Gastroesophageal sphincter (tissue), 3 donors: ENCODE measurements around the gene PRDM16.

Experiments
- POLR2AphosphoS5 ChIP-seq: sonication (generic); formaldehyde crosslinking; IDR thresholded peaks from one replicate; pipeline ENCODE4 v1.6.1; 2017; ENCODE audit warnings: antibody characterized with exemption
- TF ChIP-seq, protein P1 (sequence below), 4 experiments: fragments of 200-600 bp in 2 of 4; fragments of 450-650 bp in 2 of 4; sonication (generic) in 1 of 4; IDR thresholded peaks; one replicate each; pipeline ENCODE4 v1.5.1; 2017 to 2019; ENCODE audit warnings: antibody characterized with exemption in 4 of 4, mild to moderate bottlenecking in 2 of 4, moderate library complexity in 2 of 4

DNA sequence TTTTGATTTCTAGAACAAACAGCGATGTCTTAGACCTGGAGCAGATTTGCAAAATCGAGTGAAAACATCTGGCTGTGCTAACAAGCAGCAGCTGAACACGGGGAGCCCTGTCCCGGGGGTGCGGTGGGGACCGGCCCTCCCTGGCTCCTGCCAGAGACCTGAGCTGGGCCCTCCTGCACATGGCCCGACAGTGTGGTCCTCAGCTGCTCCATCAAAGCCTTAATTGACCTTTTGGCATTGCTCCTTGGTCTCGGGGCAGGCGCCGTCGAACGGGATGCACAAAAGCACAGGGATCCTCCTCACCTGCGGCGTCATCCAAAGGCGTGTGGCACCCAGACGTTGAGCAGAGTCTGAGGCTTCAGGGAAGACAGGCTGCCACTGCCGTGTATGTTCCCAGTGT is 73.2 kb downstream of the PRDM16 start:
- TF ChIP-seq POLR2AphosphoS5 = no peak
- TF ChIP-seq, protein P1, sequence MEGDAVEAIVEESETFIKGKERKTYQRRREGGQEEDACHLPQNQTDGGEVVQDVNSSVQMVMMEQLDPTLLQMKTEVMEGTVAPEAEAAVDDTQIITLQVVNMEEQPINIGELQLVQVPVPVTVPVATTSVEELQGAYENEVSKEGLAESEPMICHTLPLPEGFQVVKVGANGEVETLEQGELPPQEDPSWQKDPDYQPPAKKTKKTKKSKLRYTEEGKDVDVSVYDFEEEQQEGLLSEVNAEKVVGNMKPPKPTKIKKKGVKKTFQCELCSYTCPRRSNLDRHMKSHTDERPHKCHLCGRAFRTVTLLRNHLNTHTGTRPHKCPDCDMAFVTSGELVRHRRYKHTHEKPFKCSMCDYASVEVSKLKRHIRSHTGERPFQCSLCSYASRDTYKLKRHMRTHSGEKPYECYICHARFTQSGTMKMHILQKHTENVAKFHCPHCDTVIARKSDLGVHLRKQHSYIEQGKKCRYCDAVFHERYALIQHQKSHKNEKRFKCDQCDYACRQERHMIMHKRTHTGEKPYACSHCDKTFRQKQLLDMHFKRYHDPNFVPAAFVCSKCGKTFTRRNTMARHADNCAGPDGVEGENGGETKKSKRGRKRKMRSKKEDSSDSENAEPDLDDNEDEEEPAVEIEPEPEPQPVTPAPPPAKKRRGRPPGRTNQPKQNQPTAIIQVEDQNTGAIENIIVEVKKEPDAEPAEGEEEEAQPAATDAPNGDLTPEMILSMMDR (IDR thresholded peaks at IDR 0.05) = no peak
